Panc1 (cell line): ENCODE data around the gene PHACTR4. TPM values are rescaled to one million over a fixed set of nuclear protein-coding genes. Genes with fewer than 3 reads are reported as not detected.

ENCODE experiments used
- ATAC-seq: fragments of 200-7000 bp; cut with Tn5 transposase; 2 replicates; pipeline ENCODE4 v1.9.1; 2020; ENCODE audit warnings: mild to moderate bottlenecking, moderate library complexity
- BruUV-seq: library from RNA; stranded (reverse); fragments of 400-500 nt; replicated peaks from 2 replicates; lab custom pipeline; 2021; lab: Mats Ljungman, UMichigan
- CTCF ChIA-PET: fragments of 300-600 bp; sonication (Branson Sonifier 250); formaldehyde crosslinking; loops from one replicate; lab custom pipeline; 2022; ENCODE audit warnings: antibody characterized with exemption; lab: Charles Lee
- POLR2A ChIA-PET: fragments of 300-600 bp; sonication (Branson Sonifier 250); formaldehyde crosslinking; loops from one replicate; lab custom pipeline; 2022; ENCODE audit warnings: antibody characterized with exemption; lab: Charles Lee
- DNase-seq: peaks from one replicate; pipeline ENCODE4 v3.0.0-alpha.2; 2010; ENCODE audit warnings: low read depth, low spot score
- H3K27ac ChIP-seq: 2 replicates; pipeline ENCODE4 v1.5.1; 2011; ENCODE audit warnings: mild to moderate bottlenecking, low read length, inconsistent platforms
- H3K27me3 ChIP-seq: fragments of 200-500 bp; sonication (Bioruptor generic); 2 replicates; pipeline ENCODE4 v1.6.0; 2014; ENCODE audit warnings: low read length, inconsistent platforms; ENCODE audit not compliant: control insufficient read depth, insufficient read depth
- H3K36me3 ChIP-seq: fragments of 200-500 bp; sonication (Bioruptor generic); 2 replicates; pipeline ENCODE4 v1.5.1; 2014; ENCODE audit warnings: inconsistent platforms, mild to moderate bottlenecking, low read length, moderate library complexity; ENCODE audit not compliant: control insufficient read depth, insufficient read depth
- H3K4me1 ChIP-seq: 2 replicates; pipeline ENCODE4 v1.5.1; 2011; ENCODE audit warnings: inconsistent platforms, mild to moderate bottlenecking, low read length, moderate library complexity; ENCODE audit not compliant: control insufficient read depth, insufficient read depth
- H3K4me3 ChIP-seq, 2 experiments: 2 replicates each; pipeline ENCODE4 v1.5.1; 2011 to 2012; ENCODE audit warnings: low read depth in 2 of 2, low read length in 2 of 2, mild to moderate bottlenecking in 2 of 2, inconsistent platforms in 1 of 2, moderate library complexity in 1 of 2
- H3K9me3 ChIP-seq: fragments of 200-500 bp; sonication (Bioruptor generic); 2 replicates; pipeline ENCODE4 v1.5.1; 2014; ENCODE audit warnings: low read depth, mild to moderate bottlenecking, inconsistent platforms, low read length, moderate library complexity; ENCODE audit not compliant: control insufficient read depth, insufficient read depth
- POLR2AphosphoS5 ChIP-seq: IDR thresholded peaks from 2 replicates; pipeline ENCODE4 v1.6.1; 2012; ENCODE audit warnings: mild to moderate bottlenecking, low read depth, low read length, moderate library complexity
- SIN3A ChIP-seq: IDR thresholded peaks from 2 replicates; pipeline ENCODE4 v1.6.1; 2012; ENCODE audit warnings: low read depth, mild to moderate bottlenecking, low read length, moderate library complexity, borderline replicate concordance; ENCODE audit not compliant: insufficient read depth
- TCF7L2 ChIP-seq: IDR thresholded peaks from 2 replicates; pipeline ENCODE4 v1.6.1; 2011; ENCODE audit warnings: mild to moderate bottlenecking, low read depth, low read length, inconsistent platforms
- in situ Hi-C: cut with HindIII; loops from 2 replicates; pipeline ENCODE4 v1.10.0; 2016; ENCODE audit warnings: low sequenced_read_pairs, low pct_unique_long_range_greater_than_20kb
- intact Hi-C: fragments of 100-400 bp; cut with micrococcal nuclease; formaldehyde crosslinking; loops from one replicate; pipeline ENCODE4 v1.10.0; 2022; ENCODE audit not compliant: unreplicated experiment
- total RNA-seq: library from RNA; stranded (reverse); gene quantifications from one replicate; pipeline ENCODE4 v1.2.1, GENCODE V29; 2021; ENCODE audit not compliant: unreplicated experiment
- TF ChIP-seq, protein P1 (sequence below): fragments of 450-650 bp; IDR thresholded peaks from 2 replicates; pipeline ENCODE4 v1.5.1; 2017; ENCODE audit warnings: mild to moderate bottlenecking
- TF ChIP-seq, protein P2 (sequence below), 2 experiments: IDR thresholded peaks; 2 replicates each; pipeline ENCODE4 v1.6.1; 2011 to 2012; ENCODE audit warnings: low read depth in 2 of 2, control low read depth in 1 of 2, low read length in 1 of 2, mild to moderate bottlenecking in 1 of 2, moderate library complexity in 1 of 2; ENCODE audit not compliant: insufficient read depth in 1 of 2

Gene PHACTR4
- total RNA-seq, 1 experiment from 2014 or later, result 63.4 TPM

DNA sequence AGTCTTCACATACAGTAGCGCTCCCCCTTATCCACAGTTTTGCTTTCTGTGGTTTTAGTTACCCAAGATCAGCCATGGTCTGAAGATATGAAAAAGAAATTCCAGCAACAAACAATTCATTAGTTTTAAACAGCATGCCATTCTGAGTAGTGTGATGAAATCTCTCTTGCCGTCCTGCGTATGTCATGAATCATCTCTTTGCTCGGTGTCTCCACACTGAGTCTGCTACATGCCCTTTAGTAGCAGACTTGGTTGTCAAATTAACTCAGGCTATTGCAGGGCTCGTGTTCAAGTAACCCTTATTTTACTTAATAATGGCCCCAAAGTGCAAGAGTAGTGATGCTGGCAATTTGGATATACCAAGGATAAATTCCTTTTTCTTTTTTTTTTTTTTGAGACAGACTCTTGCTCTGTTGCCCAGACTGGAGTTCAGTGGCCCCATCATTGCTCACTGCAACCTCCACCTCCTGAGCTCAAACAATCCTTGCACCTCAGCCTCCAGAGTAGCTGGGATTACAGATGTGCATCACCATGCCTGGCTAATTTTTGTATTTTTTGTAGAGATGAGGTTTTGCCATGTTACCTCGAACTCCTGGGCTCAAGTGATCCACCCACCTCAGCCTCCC lies 22.6 kb downstream of the PHACTR4 start:
- Histone ChIP-seq H3K27ac (no peak overlapping the region), H3K9me3 (no peaks in the 10 kb centered on the region), H3K27me3 (no peaks in the 10 kb centered on the region), H3K4me3 (no peak overlapping the region), H3K36me3 (0 out of 2 replicates have a peak, but pooled peaks cover 2% of the 10 kb centered on the region), H3K4me1 (no peaks in the 10 kb centered on the region)
- BruUV-seq, result no TSS peak
- ChIA-PET CTCF (no interaction called here), POLR2A (interaction anchor here (0.7 kb wide), 1 partner anchor 303 kb away, joined by 7 read pairs; no protein-coding TSS in a partner anchor)
- intact Hi-C loops, result no loop called here
- DNase-seq (no peak), ATAC-seq (peak; percentile 65; the same call in 1 of the 2 replicates)
- in situ Hi-C loops, result no loop called here
- no peak for TF ChIP-seq SIN3A
- TF ChIP-seq, protein P1, sequence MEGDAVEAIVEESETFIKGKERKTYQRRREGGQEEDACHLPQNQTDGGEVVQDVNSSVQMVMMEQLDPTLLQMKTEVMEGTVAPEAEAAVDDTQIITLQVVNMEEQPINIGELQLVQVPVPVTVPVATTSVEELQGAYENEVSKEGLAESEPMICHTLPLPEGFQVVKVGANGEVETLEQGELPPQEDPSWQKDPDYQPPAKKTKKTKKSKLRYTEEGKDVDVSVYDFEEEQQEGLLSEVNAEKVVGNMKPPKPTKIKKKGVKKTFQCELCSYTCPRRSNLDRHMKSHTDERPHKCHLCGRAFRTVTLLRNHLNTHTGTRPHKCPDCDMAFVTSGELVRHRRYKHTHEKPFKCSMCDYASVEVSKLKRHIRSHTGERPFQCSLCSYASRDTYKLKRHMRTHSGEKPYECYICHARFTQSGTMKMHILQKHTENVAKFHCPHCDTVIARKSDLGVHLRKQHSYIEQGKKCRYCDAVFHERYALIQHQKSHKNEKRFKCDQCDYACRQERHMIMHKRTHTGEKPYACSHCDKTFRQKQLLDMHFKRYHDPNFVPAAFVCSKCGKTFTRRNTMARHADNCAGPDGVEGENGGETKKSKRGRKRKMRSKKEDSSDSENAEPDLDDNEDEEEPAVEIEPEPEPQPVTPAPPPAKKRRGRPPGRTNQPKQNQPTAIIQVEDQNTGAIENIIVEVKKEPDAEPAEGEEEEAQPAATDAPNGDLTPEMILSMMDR, result no peak

DNA sequence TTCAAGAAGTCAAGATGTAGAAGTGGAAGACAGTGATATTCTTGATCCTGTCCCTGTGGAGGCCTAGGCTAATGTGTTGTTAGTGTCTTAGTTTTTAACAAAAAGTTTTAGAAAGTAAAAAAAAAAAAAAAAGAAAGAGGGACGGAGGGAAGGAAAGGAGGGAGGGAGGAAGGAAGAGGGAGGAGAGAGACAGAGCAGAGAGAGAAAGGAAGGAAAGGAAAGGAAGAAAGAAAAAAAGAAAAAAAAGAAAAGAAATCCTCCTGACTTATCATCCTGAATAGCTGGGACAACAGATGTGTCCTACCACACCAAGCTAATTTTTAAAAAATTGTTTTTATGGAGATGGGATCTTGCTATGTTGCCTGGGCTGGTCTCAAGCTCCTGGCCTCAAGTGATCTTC lies 24.6 kb downstream of the PHACTR4 start:
- no peak for DNase-seq
- intact Hi-C loops (no loop called here), in situ Hi-C loops (no loop called here)
- BruUV-seq, result no TSS peak
- Histone ChIP-seq H3K4me1 (no peaks in the 10 kb centered on the region), H3K36me3 (0 out of 2 replicates have a peak, but pooled peaks cover 3% of the 10 kb centered on the region), H3K9me3 (no peaks in the 10 kb centered on the region), H3K4me3 (no peak overlapping the region), H3K27ac (no peak overlapping the region), H3K27me3 (no peaks in the 10 kb centered on the region)
- TF ChIP-seq POLR2AphosphoS5, result no peak
- TF ChIP-seq TCF7L2, result no peak
- TF ChIP-seq, protein P2, sequence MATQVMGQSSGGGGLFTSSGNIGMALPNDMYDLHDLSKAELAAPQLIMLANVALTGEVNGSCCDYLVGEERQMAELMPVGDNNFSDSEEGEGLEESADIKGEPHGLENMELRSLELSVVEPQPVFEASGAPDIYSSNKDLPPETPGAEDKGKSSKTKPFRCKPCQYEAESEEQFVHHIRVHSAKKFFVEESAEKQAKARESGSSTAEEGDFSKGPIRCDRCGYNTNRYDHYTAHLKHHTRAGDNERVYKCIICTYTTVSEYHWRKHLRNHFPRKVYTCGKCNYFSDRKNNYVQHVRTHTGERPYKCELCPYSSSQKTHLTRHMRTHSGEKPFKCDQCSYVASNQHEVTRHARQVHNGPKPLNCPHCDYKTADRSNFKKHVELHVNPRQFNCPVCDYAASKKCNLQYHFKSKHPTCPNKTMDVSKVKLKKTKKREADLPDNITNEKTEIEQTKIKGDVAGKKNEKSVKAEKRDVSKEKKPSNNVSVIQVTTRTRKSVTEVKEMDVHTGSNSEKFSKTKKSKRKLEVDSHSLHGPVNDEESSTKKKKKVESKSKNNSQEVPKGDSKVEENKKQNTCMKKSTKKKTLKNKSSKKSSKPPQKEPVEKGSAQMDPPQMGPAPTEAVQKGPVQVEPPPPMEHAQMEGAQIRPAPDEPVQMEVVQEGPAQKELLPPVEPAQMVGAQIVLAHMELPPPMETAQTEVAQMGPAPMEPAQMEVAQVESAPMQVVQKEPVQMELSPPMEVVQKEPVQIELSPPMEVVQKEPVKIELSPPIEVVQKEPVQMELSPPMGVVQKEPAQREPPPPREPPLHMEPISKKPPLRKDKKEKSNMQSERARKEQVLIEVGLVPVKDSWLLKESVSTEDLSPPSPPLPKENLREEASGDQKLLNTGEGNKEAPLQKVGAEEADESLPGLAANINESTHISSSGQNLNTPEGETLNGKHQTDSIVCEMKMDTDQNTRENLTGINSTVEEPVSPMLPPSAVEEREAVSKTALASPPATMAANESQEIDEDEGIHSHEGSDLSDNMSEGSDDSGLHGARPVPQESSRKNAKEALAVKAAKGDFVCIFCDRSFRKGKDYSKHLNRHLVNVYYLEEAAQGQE (IDR thresholded peaks at IDR 0.05; ENCODE audit: insufficient read depth in 1 of 2, low read depth in 2 of 2, low read length in 1 of 2), result no peak
- TF ChIP-seq, protein P1, result no peak
- TF ChIP-seq SIN3A, result no peak
- ATAC-seq, result no peak
- POLR2A ChIA-PET, result no interaction called here
- CTCF ChIA-PET, result no interaction called here
